ENCODE data around the gene EID3.

- TF ChIP-seq CTCF (IDR thresholded peaks at IDR 0.05 in 2 of 3, conservative IDR thresholded peaks at IDR 0.05 in 1 of 3; ENCODE audit: insufficient read depth in 2 of 3, low read depth in 1 of 3, low read length in 3 of 3) (no peak), MTF1 (CRISPR knock-in tag; IDR thresholded peaks at IDR 0.05; ENCODE audit: borderline replicate concordance) (no peak), POLR2B (IDR thresholded peaks at IDR 0.05; ENCODE audit: low read depth, partially characterized antibody) (no peak), EZH2 (IDR thresholded peaks at IDR 0.05; ENCODE audit: borderline replicate concordance, low read depth, low read length) (no peak), OTX1 (CRISPR knock-in tag; IDR thresholded peaks at IDR 0.05) (no peak), NCOR1 (IDR thresholded peaks at IDR 0.05) (no peak), PHF21A (IDR thresholded peaks at IDR 0.05; ENCODE audit: borderline replicate concordance, low read depth) (no peak)
These were observed 8.4 kb upstream of the EID3 start for GRCh38 chr12:104294927-104295668.
